Subcutaneous abdominal adipose tissue (tissue), 5 donors: ENCODE data around the gene GTSE1.
"Not testable (repeated sequence)": the region's sequence is repeated elsewhere in the genome, so short reads cannot be mapped to it uniquely, and the experiment has no call there.

Source experiments
- H3K27ac ChIP-seq: one replicate; pipeline ENCODE4 v1.7.0; 2013; ENCODE audit warnings: low read depth, mild to moderate bottlenecking, inconsistent platforms, low read length, moderate library complexity
- H3K27me3 ChIP-seq, 5 donors: one replicate each; pipeline ENCODE4 v1.7.0; 2013; ENCODE audit warnings: low read length in 5 of 5, inconsistent platforms in 1 of 5; ENCODE audit not compliant: control insufficient read depth in 5 of 5, insufficient read depth in 4 of 5
- H3K36me3 ChIP-seq, 5 donors: one replicate each; pipeline ENCODE4 v1.7.0; 2013; ENCODE audit warnings: low read length in 5 of 5; ENCODE audit not compliant: control insufficient read depth in 5 of 5, insufficient read depth in 5 of 5
- H3K4me1 ChIP-seq, 5 donors: one replicate each; pipeline ENCODE4 v1.7.0; 2013; ENCODE audit warnings: low read length in 5 of 5, mild to moderate bottlenecking in 3 of 5, moderate library complexity in 1 of 5; ENCODE audit not compliant: control insufficient read depth in 5 of 5, insufficient read depth in 5 of 5
- H3K4me3 ChIP-seq, 5 donors: one replicate each; pipeline ENCODE4 v1.7.0; 2013; ENCODE audit warnings: low read length in 5 of 5, low read depth in 1 of 5
- H3K9ac ChIP-seq, 5 donors: one replicate each; pipeline ENCODE4 v1.7.0; 2013; ENCODE audit warnings: low read length in 5 of 5, mild to moderate bottlenecking in 4 of 5, moderate library complexity in 3 of 5
- H3K9me3 ChIP-seq, 5 donors: one replicate each; pipeline ENCODE4 v1.7.0; 2013; ENCODE audit warnings: low read length in 5 of 5; ENCODE audit not compliant: control insufficient read depth in 5 of 5
- donor health status: healthy.
- donor health status: healthy.
- donor health status: healthy.
- donor health status: healthy.
- donor health status: healthy.

The GTSE1 gene

DNA sequence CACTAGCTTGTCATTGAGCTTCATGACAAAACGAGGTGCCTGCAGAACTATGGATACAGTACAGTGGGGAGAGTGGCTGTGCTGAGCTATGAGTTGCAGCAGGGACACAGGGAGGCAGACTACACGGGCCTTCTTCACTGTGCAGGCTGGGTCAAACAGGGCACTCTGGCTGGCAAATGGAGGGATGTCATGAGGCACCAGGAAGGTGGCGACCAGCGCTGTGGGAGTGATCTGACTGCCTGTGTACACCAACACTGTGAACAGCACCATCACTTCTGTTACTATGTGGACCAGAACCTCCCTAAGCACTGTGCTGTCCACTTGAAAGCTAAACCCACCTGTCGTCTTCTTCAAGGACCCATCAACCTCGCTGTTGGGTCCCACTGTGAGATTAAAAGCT lies 36.6 kb upstream of the GTSE1 start:
- Histone ChIP-seq H3K9ac (no peak overlapping the region), H3K36me3 (no peaks in the 10 kb centered on the region), H3K9me3 (peaks cover 0 to 3% (median 0%) of the 10 kb centered on the region in 5 donors)

DNA sequence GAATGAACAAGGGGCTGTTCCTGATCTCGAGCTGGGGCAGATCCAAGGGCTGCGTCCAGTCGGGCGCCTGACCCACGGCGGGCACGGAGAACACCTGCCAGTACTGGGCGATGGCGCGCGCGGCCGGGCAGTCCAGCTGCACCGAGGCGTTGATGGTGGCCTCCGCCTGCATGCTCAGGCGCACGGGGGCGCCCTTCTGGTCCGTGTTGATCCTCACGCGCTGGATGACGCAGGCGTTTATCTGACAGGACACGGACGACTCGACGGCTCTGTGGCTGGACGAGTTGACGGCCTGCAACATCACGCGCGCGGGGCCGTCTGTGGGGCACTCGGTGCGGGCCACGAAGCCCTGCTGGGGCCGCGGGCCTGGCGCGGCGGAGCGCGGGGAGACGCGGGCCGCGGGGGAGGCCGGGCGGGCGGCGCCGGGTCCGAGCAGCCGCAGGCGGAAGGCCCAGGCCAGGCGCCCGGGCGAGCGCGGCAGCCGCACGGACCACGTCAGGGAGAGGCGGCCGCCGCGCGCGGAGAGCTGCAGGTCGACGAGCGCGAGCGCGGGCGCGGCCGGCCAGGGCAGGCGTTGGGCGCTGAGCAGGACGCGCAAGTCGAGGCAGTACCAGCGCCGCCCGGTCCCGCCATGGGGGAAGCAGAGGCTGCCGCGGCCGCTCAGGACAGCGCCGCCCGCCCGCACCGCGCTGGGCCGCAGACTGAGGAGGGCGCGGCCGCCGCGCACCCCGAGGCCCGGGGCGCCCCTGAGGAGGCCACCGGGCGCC lies 34.0 kb upstream of the GTSE1 start:
- H3K36me3 ChIP-seq = no peaks in the 10 kb centered on the region

More for the DNA sequence above, 36.6 kb upstream of the GTSE1 start:
- Histone ChIP-seq H3K4me3 (no peak overlapping the region), H3K27ac (no peak overlapping the region), H3K27me3 (no peaks in the 10 kb centered on the region), H3K4me1 (peaks cover 0 to 5% (median 3%) of the 10 kb centered on the region in 5 donors)

GRCh38 chr22:46263216-46263590 lies 33.5 kb upstream of the GTSE1 start, which contains the start of gene PKDREJ:
PKDREJ (minus strand) TSS chr22:46263343; CDS start chr22:46263322, 21 bp downstream.
- peak within 1 kb of the TSS in 3 of 5 donors; percentile 38 to 48 (median 40) for H3K4me3 ChIP-seq
- no peaks in the 10 kb centered on the region for H3K36me3 ChIP-seq
- H3K4me1 ChIP-seq = peaks cover 0 to 17% (median 12%) of the 10 kb centered on the region in 5 donors
- H3K27me3 ChIP-seq = no peaks in the 10 kb centered on the region
- H3K27ac ChIP-seq = no peak within 1 kb of the TSS
- peak within 1 kb of the TSS in 1 of 5 donors; percentile 30 for H3K9ac ChIP-seq
- H3K9me3 ChIP-seq = peaks cover 0 to 3% (median 0%) of the 10 kb centered on the region in 5 donors

More for the DNA sequence above, 34.0 kb upstream of the GTSE1 start:
- Histone ChIP-seq H3K4me1 (peaks cover 0 to 14% (median 9%) of the 10 kb centered on the region in 5 donors), H3K9ac (no peak overlapping the region), H3K9me3 (peaks cover 0 to 3% (median 0%) of the 10 kb centered on the region in 5 donors), H3K4me3 (peak overlapping the region in 3 of 5 donors; percentile 38 to 48 (median 40)), H3K27ac (no peak overlapping the region), H3K27me3 (no peaks in the 10 kb centered on the region)

DNA sequence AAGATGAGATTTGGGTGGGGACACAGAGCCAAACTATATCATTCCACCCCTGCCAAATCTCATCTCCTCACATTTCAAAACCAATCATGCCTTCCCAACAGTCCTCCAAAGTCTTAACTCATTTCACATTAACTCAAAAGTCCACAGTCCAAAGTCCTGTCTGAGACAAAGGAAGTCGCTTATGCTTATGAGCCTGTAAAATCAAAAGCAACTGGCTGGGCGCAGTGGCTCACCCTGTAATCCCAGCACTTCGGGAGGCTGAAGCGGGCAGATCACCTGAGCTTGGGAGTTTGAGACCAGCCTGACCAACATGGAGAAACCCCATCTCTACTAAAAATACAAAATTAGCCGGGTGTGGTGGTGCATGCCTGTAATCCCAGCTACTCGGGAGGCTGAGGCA lies 32.1 kb upstream of the GTSE1 start:
- H3K9ac ChIP-seq, H3K36me3 ChIP-seq, H3K27me3 ChIP-seq, H3K27ac ChIP-seq, H3K4me3 ChIP-seq, H3K9me3 ChIP-seq: not testable (repeated sequence)
- peaks cover 0 to 31% (median 23%) of the 10 kb centered on the region in 5 donors for H3K4me1 ChIP-seq

GRCh38 chr22:46265627-46266026 lies 31.0 kb upstream of the GTSE1 start:
- not testable (repeated sequence) for H3K9ac ChIP-seq, H3K9me3 ChIP-seq, H3K4me3 ChIP-seq, H3K27ac ChIP-seq, H3K27me3 ChIP-seq
- peaks cover 0 to 11% (median 3%) of the 10 kb centered on the region in 5 donors for H3K36me3 ChIP-seq
- peaks cover 0 to 38% (median 25%) of the 10 kb centered on the region in 5 donors for H3K4me1 ChIP-seq

DNA sequence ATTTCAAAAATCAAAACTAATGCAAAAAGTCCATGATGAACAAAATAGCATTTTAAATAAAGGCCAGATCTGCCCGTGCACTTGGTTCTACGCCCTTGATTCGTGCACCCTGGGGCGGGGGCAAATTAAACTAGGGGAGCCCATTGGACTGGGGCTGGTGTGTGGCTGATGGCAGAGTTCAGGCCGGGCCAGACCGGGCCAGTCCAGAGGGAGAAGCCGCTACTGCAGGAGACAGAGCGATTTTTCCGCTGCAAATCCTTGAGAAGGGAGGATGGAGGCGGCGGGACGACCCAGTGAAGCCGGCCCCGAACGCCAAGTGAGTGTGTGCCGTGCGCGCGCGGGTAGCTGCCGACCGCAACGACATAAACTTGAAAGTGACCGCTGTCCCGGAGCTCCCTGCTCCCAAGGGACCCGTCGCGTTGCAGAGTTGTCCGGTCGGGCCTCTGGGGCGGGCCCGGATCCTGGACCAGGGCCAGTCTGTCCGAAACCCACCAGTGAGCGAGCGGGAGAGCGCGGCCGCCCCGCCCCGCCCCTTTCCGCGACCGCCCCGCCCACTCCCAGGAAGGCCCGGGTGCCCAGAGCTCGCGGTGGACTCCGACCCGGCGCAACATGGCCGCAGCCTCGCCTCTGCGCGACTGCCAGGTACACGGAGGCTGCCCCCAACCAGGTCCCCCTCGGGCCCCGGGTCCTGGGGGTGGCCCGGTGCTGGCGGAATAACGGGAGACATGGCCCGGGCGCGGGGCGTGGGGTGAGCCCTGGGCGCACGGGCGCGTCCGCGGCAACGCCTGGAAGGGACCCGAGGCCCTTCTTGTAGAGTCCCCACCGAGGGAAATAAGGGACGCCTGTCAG lies 29.0 kb upstream of the GTSE1 start, which contains the start of gene TTC38:
TTC38 (plus strand) TSS at position 578 of the 849 bp plus-strand sequence; CDS start at position 610, 32 bp downstream.
- H3K4me3 ChIP-seq = peak within 1 kb of the TSS; percentile 75 to 97 (median 83)
- no peaks in the 10 kb centered on the region for H3K27me3 ChIP-seq
- H3K9ac ChIP-seq = peak within 1 kb of the TSS in 4 of 5 donors; percentile 75 to 93 (median 88)
- H3K27ac ChIP-seq = peak within 1 kb of the TSS; percentile 74
- peaks cover 0 to 24% (median 12%) of the 10 kb centered on the region in 5 donors for H3K36me3 ChIP-seq
- H3K9me3 ChIP-seq = no peaks in the 10 kb centered on the region
- peaks cover 0 to 38% (median 25%) of the 10 kb centered on the region in 5 donors for H3K4me1 ChIP-seq

GRCh38 chr22:46269564-46269963 lies 27.1 kb upstream of the GTSE1 start:
- H3K4me3 ChIP-seq = peak overlapping the region in 4 of 5 donors; percentile 7 to 56 (median 16)
- peaks cover 0 to 43% (median 30%) of the 10 kb centered on the region in 5 donors for H3K36me3 ChIP-seq
- no peaks in the 10 kb centered on the region for H3K27me3 ChIP-seq
- H3K27ac ChIP-seq = peak overlapping the region; percentile 74
- H3K9me3 ChIP-seq = no peaks in the 10 kb centered on the region
- peak overlapping the region in 2 of 5 donors; percentile 4 to 59 for H3K9ac ChIP-seq
- H3K4me1 ChIP-seq = peaks cover 0 to 33% (median 25%) of the 10 kb centered on the region in 5 donors

- H3K4me3 ChIP-seq = no peak overlapping the region
- no peak overlapping the region for H3K27ac ChIP-seq
- peaks cover 5 to 62% (median 53%) of the 10 kb centered on the region in 5 donors for H3K36me3 ChIP-seq
- peaks cover 0 to 28% (median 23%) of the 10 kb centered on the region in 5 donors for H3K4me1 ChIP-seq
- no peaks in the 10 kb centered on the region for H3K27me3 ChIP-seq
- H3K9ac ChIP-seq = no peak overlapping the region
- no peaks in the 10 kb centered on the region for H3K9me3 ChIP-seq
These were observed 24.5 kb upstream of the GTSE1 start for GRCh38 chr22:46272196-46272595.

DNA sequence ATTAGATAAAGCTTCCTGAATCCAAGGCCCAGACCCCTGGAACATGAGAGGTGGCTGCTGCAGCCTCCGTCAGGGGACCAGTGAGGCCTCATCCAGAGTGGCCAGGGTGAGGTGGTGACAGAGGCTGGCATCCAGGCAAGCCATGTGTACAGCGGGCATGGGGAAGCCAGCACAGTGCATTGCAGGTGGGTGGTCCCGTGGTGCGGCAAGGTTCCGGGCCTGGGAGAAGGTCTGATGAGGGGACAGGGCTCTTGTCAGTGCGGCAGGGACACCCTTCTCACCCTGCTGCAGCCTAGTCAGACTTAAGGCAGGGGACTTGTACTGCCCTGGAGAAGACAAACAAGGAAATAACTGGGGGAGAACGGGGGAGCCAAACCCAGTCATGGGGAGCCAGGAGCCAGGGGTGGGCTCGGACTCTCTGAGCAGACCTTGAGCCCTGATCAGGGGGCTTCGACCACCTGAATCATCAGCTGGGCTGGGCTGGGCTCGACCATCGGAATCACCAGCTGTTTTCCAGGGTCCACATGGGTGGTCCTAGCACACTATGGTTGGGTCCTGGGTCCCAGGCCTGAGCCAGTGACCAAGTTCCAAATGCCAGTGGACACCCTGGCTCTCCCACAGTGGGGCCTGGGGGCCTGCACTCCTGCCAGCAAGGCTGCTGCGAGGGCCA lies 23.8 kb upstream of the GTSE1 start:
- peaks cover 5 to 68% (median 57%) of the 10 kb centered on the region in 5 donors for H3K36me3 ChIP-seq
- no peaks in the 10 kb centered on the region for H3K9me3 ChIP-seq

More for the DNA sequence above, 23.8 kb upstream of the GTSE1 start:
- Histone ChIP-seq H3K27me3 (no peaks in the 10 kb centered on the region), H3K9ac (peak overlapping the region in 1 of 5 donors; percentile 44), H3K4me3 (no peak overlapping the region), H3K4me1 (peaks cover 0 to 23% (median 19%) of the 10 kb centered on the region in 5 donors), H3K27ac (no peak overlapping the region)
